OCI-LY3 (cell line): ENCODE measurements around the gene TUG1.

Experiments used
- H2AFZ ChIP-seq: fragments of 200-600, 300-600 bp; shearing (Covaris generic); 2 replicates; pipeline ENCODE4 v1.6.0; 2014; ENCODE audit warnings: antibody characterized with exemption, low read depth, low read length
- H3K27ac ChIP-seq: fragments of 200-600, 300-600 bp; sonication (generic); 2 replicates; pipeline ENCODE4 v1.5.1; 2014; ENCODE audit warnings: mild to moderate bottlenecking, low read length, moderate library complexity, mixed read lengths
- H3K27me3 ChIP-seq: fragments of 200-600, 300-600 bp; sonication (generic); 2 replicates; pipeline ENCODE4 v1.6.1; 2014; ENCODE audit warnings: low read depth, low read length, mixed read lengths
- H3K36me3 ChIP-seq: fragments of 200-600, 300-600 bp; sonication (generic); replicated peaks from 2 replicates; pipeline ENCODE3; 2014; ENCODE audit warnings: low read depth, low read length, mixed read lengths
- H3K4me1 ChIP-seq: fragments of 300-600, 200-600 bp; sonication (generic); 2 replicates; pipeline ENCODE4 v1.6.1; 2014; ENCODE audit warnings: low read length, mixed read lengths
- H3K4me2 ChIP-seq: fragments of 200-600, 300-600 bp; sonication (generic); 2 replicates; pipeline ENCODE4 v1.6.1; 2014; ENCODE audit warnings: low read length, mixed read lengths
- H3K4me3 ChIP-seq: fragments of 300-600, 200-600 bp; sonication (generic); 2 replicates; pipeline ENCODE4 v1.5.1; 2014; ENCODE audit warnings: antibody characterized with exemption, mild to moderate bottlenecking, low read length, moderate library complexity
- H3K79me2 ChIP-seq: fragments of 300-600, 200-600 bp; shearing (Covaris generic); 2 replicates; pipeline ENCODE4 v1.6.1; 2014; ENCODE audit warnings: mild to moderate bottlenecking, low read length, mixed read lengths
- H3K9ac ChIP-seq: fragments of 300-600, 200-600 bp; shearing (Covaris generic); 2 replicates; pipeline ENCODE4 v1.6.0; 2014; ENCODE audit warnings: mild to moderate bottlenecking, low read length, moderate library complexity
- H3K9me3 ChIP-seq: fragments of 200-600, 300-600 bp; shearing (Covaris generic); 2 replicates; pipeline ENCODE4 v1.6.1; 2014; ENCODE audit warnings: low read length, mixed read lengths; ENCODE audit not compliant: insufficient read depth
- H4K20me1 ChIP-seq: fragments of 200-600, 300-600 bp; sonication (generic); 2 replicates; pipeline ENCODE4 v1.6.1; 2016; ENCODE audit warnings: low read length, mixed read lengths; ENCODE audit not compliant: insufficient read depth
- EZH2phosphoT487 ChIP-seq: fragments of 200-600 bp; shearing (Covaris generic); IDR thresholded peaks from 2 replicates; pipeline ENCODE4 v1.6.1; 2018; ENCODE audit warnings: antibody characterized with exemption, mixed run types, low read depth
- TF ChIP-seq, protein P1 (sequence below): fragments of 200-600, 300-600 bp; sonication (generic); IDR thresholded peaks from 2 replicates; pipeline ENCODE4 v1.5.1; 2014; ENCODE audit warnings: antibody characterized with exemption, low read length, low read depth

Gene TUG1

GRCh38 chr22:30978304-30978962, 9.4 kb downstream of the TUG1 start:
- H3K4me2 ChIP-seq = no peak overlapping the region

DNA sequence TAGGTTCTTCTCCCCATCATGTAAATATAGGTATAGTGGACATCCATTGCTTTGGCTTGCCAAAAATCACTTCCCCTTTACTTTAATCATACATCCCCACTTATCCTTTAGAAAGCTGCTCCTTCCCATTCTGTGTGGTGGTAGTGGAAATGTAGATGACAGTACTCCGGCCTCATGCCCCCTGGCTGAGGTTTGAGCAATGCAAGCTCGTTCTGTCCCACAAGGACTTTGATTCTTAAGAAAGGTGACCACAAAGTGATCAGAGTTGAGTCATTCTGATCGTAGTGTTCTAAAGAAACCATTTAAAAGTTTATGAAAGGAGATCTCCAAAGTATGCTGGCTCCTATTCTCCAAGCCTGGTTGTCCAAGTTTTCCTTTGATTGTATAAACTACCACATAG, 10.9 kb downstream of the TUG1 start:
- H3K36me3 ChIP-seq = peaks cover 45% of the 10 kb centered on the region
- H3K4me2 ChIP-seq = no peak overlapping the region
- H4K20me1 ChIP-seq = peaks cover 25% of the 10 kb centered on the region
- no peak for TF ChIP-seq EZH2phosphoT487
- TF ChIP-seq, protein P1, sequence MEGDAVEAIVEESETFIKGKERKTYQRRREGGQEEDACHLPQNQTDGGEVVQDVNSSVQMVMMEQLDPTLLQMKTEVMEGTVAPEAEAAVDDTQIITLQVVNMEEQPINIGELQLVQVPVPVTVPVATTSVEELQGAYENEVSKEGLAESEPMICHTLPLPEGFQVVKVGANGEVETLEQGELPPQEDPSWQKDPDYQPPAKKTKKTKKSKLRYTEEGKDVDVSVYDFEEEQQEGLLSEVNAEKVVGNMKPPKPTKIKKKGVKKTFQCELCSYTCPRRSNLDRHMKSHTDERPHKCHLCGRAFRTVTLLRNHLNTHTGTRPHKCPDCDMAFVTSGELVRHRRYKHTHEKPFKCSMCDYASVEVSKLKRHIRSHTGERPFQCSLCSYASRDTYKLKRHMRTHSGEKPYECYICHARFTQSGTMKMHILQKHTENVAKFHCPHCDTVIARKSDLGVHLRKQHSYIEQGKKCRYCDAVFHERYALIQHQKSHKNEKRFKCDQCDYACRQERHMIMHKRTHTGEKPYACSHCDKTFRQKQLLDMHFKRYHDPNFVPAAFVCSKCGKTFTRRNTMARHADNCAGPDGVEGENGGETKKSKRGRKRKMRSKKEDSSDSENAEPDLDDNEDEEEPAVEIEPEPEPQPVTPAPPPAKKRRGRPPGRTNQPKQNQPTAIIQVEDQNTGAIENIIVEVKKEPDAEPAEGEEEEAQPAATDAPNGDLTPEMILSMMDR = no peak
- H3K27ac ChIP-seq = no peak overlapping the region
- H3K27me3 ChIP-seq = no peaks in the 10 kb centered on the region
- peaks cover 50% of the 10 kb centered on the region for H3K79me2 ChIP-seq
- H3K9me3 ChIP-seq = peaks cover 5% of the 10 kb centered on the region; the same call in 1 of the 2 replicates
- no peak overlapping the region for H2AFZ ChIP-seq
- H3K9ac ChIP-seq = no peak overlapping the region
- no peak overlapping the region for H3K4me3 ChIP-seq
- H3K4me1 ChIP-seq = no peaks in the 10 kb centered on the region

More at GRCh38 chr22:30978304-30978962, 9.4 kb downstream of the TUG1 start:
- Histone ChIP-seq H3K79me2 (peaks cover 65% of the 10 kb centered on the region), H3K4me1 (no peaks in the 10 kb centered on the region), H3K9me3 (peaks cover 8% of the 10 kb centered on the region; the same call in 1 of the 2 replicates), H3K36me3 (peaks cover 60% of the 10 kb centered on the region), H3K27ac (no peak overlapping the region), H3K9ac (no peak overlapping the region), H2AFZ (no peak overlapping the region), H3K4me3 (no peak overlapping the region), H3K27me3 (no peaks in the 10 kb centered on the region), H4K20me1 (peaks cover 25% of the 10 kb centered on the region)
- TF ChIP-seq EZH2phosphoT487 = no peak
- TF ChIP-seq, protein P1 = no peak

DNA sequence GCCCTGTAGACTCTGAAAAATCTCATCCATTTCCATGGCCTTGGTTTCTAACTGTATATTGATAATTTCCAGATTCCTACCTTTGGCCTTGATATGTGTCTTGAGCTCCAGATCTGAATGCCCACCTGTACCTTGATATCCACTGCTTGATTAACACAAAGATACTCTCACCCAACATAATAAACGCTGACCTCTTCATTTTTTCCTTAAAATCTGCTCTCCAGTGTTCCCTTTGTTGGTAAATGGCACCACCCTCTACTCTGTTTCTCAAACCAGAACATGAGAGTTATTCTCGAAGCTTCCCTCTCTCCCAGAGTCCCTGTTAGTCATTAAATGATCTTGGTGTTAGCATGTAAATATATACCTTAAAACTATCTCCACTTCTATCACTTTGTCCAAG, 13.4 kb downstream of the TUG1 start:
- Histone ChIP-seq H3K36me3 (peaks cover 20% of the 10 kb centered on the region), H3K9me3 (peaks cover 2% of the 10 kb centered on the region; the same call in 1 of the 2 replicates), H4K20me1 (peaks cover 17% of the 10 kb centered on the region), H3K4me3 (no peak overlapping the region), H3K27ac (no peak overlapping the region), H3K27me3 (no peaks in the 10 kb centered on the region), H3K79me2 (peaks cover 25% of the 10 kb centered on the region), H2AFZ (no peak overlapping the region), H3K4me2 (no peak overlapping the region), H3K4me1 (no peaks in the 10 kb centered on the region), H3K9ac (no peak overlapping the region)
- TF ChIP-seq, protein P1 = no peak
- TF ChIP-seq EZH2phosphoT487 = no peak

DNA sequence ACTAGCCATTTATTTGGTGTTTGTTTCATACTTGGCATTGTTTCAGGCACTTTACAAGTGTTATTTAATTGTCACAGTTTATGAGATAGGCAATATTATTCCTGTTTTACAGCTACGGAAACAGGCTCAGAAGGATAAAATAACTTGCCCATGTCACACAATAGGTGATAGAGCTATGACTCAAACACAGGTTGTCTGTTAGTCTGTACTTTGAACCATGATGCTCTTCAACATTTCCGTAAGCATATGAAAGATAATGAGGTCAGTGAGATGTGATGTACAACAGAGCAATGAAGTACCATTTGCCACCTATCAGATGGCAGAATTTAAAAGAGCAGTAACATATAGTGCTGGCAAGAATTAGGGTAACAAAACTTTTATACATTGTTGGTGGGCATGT, 15.3 kb downstream of the TUG1 start:
- H3K27ac ChIP-seq = no peak overlapping the region
- H3K4me3 ChIP-seq = no peak overlapping the region
- no peak overlapping the region for H3K4me2 ChIP-seq
- H3K79me2 ChIP-seq = peaks cover 12% of the 10 kb centered on the region
- 0 out of 2 replicates have a peak, but pooled peaks cover 9% of the 10 kb centered on the region for H4K20me1 ChIP-seq
- H3K9me3 ChIP-seq = no peaks in the 10 kb centered on the region
- no peak overlapping the region for H2AFZ ChIP-seq
- no peaks in the 10 kb centered on the region for H3K27me3 ChIP-seq
- no peak overlapping the region for H3K9ac ChIP-seq
- H3K4me1 ChIP-seq = no peaks in the 10 kb centered on the region
- H3K36me3 ChIP-seq = peaks cover 11% of the 10 kb centered on the region
- TF ChIP-seq EZH2phosphoT487 = no peak
- TF ChIP-seq, protein P1 = no peak
